HL-60 (cell line): ENCODE data around the gene ABCD3.

Source experiments
- DNase-seq, 2 experiments: peaks; one replicate each; pipeline ENCODE4 v3.0.0-alpha.2; 2010 to 2020; ENCODE audit warnings: low read depth in 1 of 2, low spot score in 1 of 2
- H3K27ac ChIP-seq: fragments of 250-450 bp; sonication (Bioruptor Pico); replicated peaks from 2 replicates; pipeline ENCODE4 v1.5.1; 2020; ENCODE audit warnings: mild to moderate bottlenecking, moderate library complexity
- H3K27me3 ChIP-seq: fragments of 250-450 bp; sonication (Bioruptor Pico); 2 replicates; pipeline ENCODE4 v1.5.1; 2021; ENCODE audit warnings: mild to moderate bottlenecking, moderate library complexity; ENCODE audit not compliant: insufficient read depth, poor library complexity, severe bottlenecking
- H3K4me3 ChIP-seq: replicated peaks from 2 replicates; pipeline ENCODE4 v1.5.1; 2011; ENCODE audit warnings: mild to moderate bottlenecking, control low read depth, low read length; ENCODE audit not compliant: insufficient read depth
- GABPA ChIP-seq: IDR thresholded peaks from 2 replicates; pipeline ENCODE4 v1.6.1; 2012; ENCODE audit warnings: low read depth
- POLR2AphosphoS5 ChIP-seq: IDR thresholded peaks from 2 replicates; pipeline ENCODE4 v1.6.1; 2012; ENCODE audit warnings: low read depth
- SPI1 ChIP-seq: IDR thresholded peaks from 2 replicates; pipeline ENCODE4 v1.6.1; 2012; ENCODE audit warnings: low read depth, mild to moderate bottlenecking, borderline replicate concordance
- TF ChIP-seq, protein P1 (sequence below): IDR thresholded peaks from 2 replicates; pipeline ENCODE4 v1.6.1; 2012; ENCODE audit warnings: low read depth; ENCODE audit not compliant: insufficient replicate concordance
- TF ChIP-seq, protein P2 (sequence below): IDR thresholded peaks from one replicate; pipeline ENCODE4 v1.5.1; 2011; ENCODE audit warnings: low read length, control low read depth, inconsistent platforms; ENCODE audit not compliant: insufficient read depth

Gene ABCD3

DNA sequence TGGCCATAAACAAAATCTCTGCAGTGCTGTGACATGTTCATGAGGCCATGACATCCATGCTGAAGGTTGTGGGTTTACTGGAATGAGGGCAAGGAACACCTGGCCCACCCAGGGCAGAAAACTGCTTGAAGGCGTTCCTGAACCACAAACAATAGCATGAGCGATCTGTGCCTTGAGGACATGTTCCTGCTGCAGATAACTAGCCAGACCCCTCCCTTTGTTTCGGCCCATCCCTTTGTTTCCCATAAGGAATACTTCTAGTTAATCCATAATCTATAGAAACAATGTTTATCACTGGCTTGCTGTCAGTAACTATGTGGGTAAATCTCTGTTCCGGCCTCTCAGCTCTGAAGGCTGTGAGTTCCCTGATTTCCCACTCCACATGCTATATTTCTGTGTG is 28.9 kb upstream of the ABCD3 start:
- Histone ChIP-seq H3K4me3 (no peak overlapping the region), H3K27me3 (no peaks in the 10 kb centered on the region), H3K27ac (no peak overlapping the region)
- TF ChIP-seq SPI1 (no peak), POLR2AphosphoS5 (no peak), GABPA (no peak)
- TF ChIP-seq, protein P1, sequence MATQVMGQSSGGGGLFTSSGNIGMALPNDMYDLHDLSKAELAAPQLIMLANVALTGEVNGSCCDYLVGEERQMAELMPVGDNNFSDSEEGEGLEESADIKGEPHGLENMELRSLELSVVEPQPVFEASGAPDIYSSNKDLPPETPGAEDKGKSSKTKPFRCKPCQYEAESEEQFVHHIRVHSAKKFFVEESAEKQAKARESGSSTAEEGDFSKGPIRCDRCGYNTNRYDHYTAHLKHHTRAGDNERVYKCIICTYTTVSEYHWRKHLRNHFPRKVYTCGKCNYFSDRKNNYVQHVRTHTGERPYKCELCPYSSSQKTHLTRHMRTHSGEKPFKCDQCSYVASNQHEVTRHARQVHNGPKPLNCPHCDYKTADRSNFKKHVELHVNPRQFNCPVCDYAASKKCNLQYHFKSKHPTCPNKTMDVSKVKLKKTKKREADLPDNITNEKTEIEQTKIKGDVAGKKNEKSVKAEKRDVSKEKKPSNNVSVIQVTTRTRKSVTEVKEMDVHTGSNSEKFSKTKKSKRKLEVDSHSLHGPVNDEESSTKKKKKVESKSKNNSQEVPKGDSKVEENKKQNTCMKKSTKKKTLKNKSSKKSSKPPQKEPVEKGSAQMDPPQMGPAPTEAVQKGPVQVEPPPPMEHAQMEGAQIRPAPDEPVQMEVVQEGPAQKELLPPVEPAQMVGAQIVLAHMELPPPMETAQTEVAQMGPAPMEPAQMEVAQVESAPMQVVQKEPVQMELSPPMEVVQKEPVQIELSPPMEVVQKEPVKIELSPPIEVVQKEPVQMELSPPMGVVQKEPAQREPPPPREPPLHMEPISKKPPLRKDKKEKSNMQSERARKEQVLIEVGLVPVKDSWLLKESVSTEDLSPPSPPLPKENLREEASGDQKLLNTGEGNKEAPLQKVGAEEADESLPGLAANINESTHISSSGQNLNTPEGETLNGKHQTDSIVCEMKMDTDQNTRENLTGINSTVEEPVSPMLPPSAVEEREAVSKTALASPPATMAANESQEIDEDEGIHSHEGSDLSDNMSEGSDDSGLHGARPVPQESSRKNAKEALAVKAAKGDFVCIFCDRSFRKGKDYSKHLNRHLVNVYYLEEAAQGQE, result no peak
- TF ChIP-seq, protein P2, sequence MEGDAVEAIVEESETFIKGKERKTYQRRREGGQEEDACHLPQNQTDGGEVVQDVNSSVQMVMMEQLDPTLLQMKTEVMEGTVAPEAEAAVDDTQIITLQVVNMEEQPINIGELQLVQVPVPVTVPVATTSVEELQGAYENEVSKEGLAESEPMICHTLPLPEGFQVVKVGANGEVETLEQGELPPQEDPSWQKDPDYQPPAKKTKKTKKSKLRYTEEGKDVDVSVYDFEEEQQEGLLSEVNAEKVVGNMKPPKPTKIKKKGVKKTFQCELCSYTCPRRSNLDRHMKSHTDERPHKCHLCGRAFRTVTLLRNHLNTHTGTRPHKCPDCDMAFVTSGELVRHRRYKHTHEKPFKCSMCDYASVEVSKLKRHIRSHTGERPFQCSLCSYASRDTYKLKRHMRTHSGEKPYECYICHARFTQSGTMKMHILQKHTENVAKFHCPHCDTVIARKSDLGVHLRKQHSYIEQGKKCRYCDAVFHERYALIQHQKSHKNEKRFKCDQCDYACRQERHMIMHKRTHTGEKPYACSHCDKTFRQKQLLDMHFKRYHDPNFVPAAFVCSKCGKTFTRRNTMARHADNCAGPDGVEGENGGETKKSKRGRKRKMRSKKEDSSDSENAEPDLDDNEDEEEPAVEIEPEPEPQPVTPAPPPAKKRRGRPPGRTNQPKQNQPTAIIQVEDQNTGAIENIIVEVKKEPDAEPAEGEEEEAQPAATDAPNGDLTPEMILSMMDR, result no peak
- no peak for DNase-seq

DNA sequence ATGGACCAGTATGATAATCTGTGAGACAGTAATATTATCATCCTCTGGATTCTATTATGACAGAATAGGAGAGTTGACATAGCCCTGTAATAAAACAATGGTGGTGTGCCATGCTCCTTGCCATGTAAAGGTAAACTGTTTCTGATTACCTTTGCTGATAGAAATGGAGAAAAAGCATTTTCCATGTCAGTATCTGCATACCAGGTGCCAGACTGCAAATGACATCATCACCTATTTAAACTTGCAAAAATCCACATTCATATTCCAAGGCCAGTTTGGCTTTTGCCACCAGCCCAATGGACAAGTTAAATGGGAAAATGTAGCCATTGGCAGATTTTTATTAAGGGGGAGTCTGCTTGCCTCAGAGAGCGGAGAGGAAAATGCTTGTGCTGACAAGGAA is 23.9 kb upstream of the ABCD3 start:
- Histone ChIP-seq H3K27me3 (no peaks in the 10 kb centered on the region), H3K4me3 (no peak overlapping the region), H3K27ac (no peak overlapping the region)
- no peak for DNase-seq
- TF ChIP-seq SPI1 (no peak), POLR2AphosphoS5 (no peak), GABPA (no peak)
- TF ChIP-seq, protein P1, result no peak
- TF ChIP-seq, protein P2, result no peak

- Histone ChIP-seq H3K4me3 (no peak overlapping the region), H3K27ac (no peak overlapping the region), H3K27me3 (no peaks in the 10 kb centered on the region)
- no peak for TF ChIP-seq POLR2AphosphoS5
- no peak for TF ChIP-seq SPI1
- TF ChIP-seq, protein P1, result no peak
- DNase-seq, result no peak
These were observed 23.0 kb upstream of the ABCD3 start for GRCh38 chr1:94395231-94395630.

DNA sequence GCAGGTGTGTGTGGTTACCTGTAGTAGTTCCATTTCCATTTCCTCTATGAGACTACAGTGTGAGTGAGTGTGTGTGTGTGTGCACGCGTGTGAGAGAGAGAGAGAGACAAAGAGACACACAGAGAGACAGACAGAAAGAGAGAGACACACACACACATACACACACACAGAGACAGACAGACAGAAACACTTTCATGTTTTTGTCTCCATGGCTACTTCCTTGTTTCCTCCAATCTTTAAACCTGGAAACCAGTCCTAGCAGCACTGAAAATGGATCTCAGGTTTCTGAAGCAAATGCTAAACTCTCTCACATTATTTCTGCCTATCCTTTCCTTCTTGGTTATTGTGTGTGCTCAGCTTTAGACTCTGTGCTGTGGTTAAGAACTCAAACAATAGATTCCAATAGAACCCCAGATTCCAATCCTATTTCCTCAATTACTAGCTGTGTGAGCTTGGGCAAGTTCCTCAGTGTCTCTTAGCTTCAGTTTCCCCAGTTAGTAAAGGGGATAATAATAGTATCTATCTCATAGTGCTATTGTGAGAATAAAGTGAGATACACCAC is 22.4 kb upstream of the ABCD3 start:
- TF ChIP-seq POLR2AphosphoS5, result no peak
- TF ChIP-seq GABPA, result no peak
- TF ChIP-seq, protein P2, result no peak
- TF ChIP-seq SPI1, result no peak
- TF ChIP-seq, protein P1, result no peak
- no peak for DNase-seq
- H3K27me3 ChIP-seq, result no peaks in the 10 kb centered on the region
- no peak overlapping the region for H3K27ac ChIP-seq
- H3K4me3 ChIP-seq, result no peak overlapping the region
